ENCODE results near the gene RNASE1.

RNASE1 gene

GRCh38 chr14:20807304-20808161 lies 4.9 kb upstream of the RNASE1 start:
- DNase-seq: no peak

GRCh38 chr14:20805485-20805884 lies 2.8 kb upstream of the RNASE1 start:
- no peak for DNase-seq

- DNase-seq: no peak
These were observed 579 bp upstream of the RNASE1 start for GRCh38 chr14:20803223-20803622.

DNA sequence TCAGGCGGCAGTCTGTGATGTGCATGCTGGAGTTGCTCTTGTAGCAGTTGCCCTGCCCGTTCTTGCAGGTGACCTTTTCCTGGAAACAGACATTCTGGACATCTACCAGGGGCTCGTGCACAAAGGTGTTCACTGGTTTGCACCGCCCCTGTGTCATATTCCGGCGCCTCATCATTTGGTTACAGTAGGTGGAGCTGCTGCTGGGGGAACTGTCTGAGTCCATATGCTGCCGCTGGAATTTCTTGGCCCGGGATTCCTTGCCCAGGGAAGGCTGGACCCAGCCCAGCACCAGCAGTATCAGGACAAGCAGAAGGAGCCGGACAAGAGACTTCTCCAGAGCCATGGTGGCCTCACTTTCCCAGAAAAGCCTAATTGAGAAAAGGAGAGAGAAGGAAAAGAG lies 918 bp downstream of the RNASE1 start:
- no peak for DNase-seq

DNA sequence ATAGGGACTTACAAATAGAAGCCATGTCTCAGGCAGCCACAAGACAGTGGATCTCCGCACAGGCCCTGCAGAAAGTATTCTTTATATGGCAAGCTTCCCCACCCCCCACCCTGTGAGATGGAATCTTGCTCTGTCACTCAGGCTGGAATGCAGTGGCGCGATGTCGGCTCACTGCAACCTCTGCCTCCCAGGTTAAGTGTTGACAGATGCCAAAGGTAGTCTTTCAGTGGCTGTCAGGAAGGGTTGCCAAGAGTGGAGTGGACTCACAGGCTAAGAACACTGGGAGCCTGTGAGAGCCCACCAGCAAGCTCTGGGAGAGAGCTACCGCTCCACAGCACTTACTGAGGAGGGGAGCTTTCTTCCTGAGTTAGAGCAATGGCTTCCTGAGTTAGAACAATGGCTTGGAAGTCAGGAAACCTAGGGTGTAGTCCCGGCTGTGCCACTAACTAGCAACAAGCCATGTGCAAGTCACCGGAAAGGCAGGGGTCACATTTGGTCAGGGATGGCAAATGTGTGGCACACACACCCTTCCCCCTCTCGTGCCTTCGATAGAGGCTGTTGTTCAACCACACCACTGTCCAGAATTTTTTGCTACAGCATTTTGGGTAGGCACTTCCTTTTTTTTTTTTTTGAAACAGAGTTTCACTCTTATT lies 2.6 kb downstream of the RNASE1 start:
- no peak for DNase-seq

- DNase-seq: no peak
These were observed 3.2 kb downstream of the RNASE1 start for GRCh38 chr14:20799456-20799891.

GRCh38 chr14:20798932-20799331 lies 3.7 kb downstream of the RNASE1 start:
- no peak for DNase-seq

DNA sequence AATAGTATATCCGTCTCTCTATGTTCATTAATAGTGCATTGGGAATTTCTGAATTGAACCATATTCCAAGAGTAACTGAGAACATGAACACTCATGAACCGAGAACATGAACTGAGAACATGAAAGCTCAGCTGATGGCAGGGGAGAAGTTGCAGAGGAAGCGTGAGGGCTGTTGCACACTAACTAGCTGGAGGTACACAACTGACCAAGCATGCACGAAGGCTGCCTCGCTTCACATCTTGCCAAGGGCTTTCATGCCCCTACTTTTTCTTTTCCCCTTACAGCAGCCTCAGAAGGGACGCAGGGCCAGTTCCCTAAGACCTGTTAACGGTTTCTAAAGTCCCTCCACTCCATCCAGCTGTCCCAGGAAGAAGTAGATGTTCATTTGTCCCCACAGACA lies 4.3 kb downstream of the RNASE1 start:
- no peak for DNase-seq

DNA sequence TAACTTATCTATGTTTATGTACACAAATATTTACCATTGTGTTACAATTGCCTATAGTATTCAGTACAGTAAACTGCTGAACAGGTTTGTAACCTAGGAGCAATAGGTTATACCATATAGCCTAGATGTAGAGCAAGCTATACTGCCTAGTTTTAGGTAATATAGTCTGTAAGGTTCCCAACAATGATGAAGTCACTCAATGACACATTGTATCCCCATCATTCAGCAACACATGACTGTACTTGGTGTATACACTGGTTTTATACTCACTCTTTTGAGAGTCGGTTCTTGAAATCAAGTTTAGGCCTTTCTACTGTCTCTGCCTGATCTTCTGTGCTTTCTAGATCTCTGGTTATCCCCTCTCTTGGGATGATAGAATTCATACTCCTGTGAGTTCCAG lies 5.5 kb downstream of the RNASE1 start:
- DNase-seq: no peak

DNA sequence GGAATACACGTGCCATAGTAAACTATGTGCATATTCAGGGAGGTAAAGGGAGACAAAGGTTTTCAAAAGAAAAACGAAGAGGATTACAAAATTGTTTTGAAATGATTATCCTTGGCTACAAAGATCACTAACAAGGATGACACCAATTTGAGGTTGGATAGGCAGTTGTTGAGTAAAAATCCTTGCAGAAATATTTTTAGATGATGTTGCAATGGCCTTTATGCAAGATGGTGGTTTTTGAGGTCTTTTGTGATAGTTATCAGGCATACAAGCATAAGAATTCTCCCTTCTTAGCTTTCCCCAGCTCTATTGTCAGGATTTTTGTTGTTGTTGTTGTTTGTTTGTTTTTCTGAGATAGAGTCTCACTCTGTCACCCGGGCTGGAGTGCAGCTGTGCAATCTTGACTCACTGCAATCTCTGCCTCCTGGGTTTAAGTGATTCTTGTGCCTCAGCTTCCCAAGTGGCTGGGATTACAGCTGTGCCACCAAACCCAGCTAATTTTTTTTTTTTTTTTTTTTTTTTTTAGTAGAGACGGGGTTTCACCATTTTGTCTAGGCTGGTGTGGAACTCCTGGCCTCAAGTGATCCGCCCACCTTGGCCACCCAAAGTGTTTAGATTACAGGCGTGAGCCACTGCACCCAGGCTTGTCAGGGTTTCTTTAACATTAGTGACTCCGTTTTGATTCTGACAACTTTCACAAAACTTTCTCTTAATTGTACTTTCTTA lies 7.8 kb downstream of the RNASE1 start:
- DNase-seq: no peak

GRCh38 chr14:20792556-20792955 lies 10.1 kb downstream of the RNASE1 start:
- peak in 1 of 5 donors; percentile 56 for DNase-seq

- DNase-seq: no peak
These were observed 11.0 kb downstream of the RNASE1 start for GRCh38 chr14:20791597-20791996.

GRCh38 chr14:20791187-20791586 lies 11.5 kb downstream of the RNASE1 start:
- DNase-seq: no peak

DNA sequence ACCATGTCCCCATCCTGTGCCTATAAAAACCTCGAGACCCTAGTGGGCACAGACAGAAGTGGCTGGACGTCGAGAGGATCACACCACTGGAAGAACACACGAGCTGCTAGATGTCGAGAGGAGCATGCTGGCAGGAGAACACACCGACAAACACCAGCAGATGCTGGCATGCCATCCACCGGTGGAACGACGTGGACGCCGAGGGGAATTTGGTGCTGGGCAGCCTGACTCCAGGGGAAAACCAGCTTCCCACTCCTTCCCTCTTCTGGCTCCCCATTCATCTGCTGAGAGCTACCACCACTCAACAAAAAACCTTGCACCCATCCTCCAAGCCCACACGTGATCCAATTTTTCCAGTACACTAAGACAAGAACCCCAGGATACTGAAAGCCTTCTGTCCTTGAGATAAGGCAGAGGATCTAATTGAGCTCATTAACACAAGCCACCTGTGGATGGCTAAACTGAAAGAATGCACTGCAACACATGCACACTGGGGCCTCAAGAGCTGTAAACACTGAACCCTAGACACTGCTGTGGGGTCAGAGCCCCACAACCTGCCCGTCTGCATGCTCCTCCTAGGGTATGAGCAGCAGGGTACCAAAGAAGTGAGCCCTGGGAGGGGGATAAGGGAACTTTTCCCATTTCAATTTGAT lies 12.1 kb downstream of the RNASE1 start:
- no peak for DNase-seq

GRCh38 chr14:20789230-20789813 lies 13.3 kb downstream of the RNASE1 start:
- DNase-seq: no peak

GRCh38 chr14:20787025-20787424 lies 15.6 kb downstream of the RNASE1 start:
- DNase-seq: no peak

- DNase-seq: peak in 1 of 5 donors; percentile 70
These were observed 20.3 kb downstream of the RNASE1 start for GRCh38 chr14:20782280-20782890.

DNA sequence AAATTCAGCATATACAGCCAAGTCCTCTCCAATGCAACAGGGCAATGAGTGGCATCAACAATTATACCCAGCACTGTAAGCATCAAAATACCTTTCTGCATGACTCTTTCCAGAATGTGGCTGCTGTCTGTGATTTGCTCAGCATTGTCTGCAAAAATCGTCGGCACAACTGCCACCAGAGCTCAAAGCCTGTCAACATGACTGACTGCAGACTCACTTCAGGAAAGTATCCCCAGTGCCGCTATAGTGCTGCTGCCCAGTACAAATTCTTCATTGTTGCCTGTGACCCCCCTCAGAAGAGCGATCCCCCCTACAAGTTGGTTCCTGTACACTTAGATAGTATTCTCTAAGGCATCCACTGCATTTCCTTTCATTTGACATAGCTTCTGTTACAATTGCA lies 20.8 kb downstream of the RNASE1 start:
- DNase-seq: peak in 1 of 5 donors; percentile 68

- no peak for DNase-seq
These were observed 26.7 kb downstream of the RNASE1 start for GRCh38 chr14:20775901-20776300.

DNA sequence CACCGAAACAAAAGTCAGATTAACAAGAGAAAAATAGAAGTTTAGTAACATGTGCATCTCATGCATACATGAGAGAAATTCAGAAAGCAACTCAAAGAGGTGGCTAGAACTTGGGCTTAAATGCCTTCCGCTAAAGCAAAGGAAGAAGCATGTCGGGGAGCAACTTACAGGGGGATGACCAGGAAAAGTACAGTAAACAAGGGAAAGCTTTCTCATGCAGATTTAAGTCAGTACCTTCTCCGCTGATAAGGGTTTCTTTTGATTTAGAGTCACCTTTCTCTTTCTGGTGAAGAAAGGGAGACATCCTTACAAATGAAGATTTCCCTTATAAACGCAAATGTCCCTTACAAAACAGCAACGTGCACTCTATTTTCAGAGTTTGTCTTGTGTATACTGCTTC lies 27.6 kb downstream of the RNASE1 start:
- DNase-seq: no peak

DNA sequence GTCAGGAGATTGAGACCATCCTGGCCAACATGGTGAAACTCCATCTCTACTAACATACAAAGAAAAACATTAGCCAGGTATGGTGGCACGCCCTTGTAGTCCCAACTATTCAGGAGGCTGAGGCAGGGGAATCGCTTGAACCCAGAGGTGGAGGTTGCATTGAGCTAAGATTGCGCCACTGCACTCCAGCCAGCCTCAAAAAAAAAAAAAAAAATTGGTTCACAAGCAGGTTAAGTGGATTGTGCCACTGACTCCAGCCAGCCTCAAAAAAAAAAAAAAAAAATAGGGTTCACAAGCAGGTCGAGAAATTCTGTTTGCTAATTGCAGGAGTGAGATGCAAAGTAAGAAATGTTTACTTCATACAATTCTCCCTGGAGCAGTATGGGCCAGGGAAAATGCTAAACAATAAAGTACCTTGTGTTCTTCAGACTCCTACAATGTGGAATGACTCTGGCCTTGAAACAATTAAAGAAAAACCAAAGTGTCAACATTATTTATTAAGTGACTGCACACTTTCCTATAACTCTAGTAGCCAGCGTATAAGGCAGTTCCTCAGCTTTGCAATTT lies 28.3 kb downstream of the RNASE1 start:
- no peak for DNase-seq

GRCh38 chr14:20772650-20773049 lies 30.0 kb downstream of the RNASE1 start:
- DNase-seq: no peak

All from T-helper 1 cell (primary cell).